Right forelimb (tissue), 1 donor: Measurements from ENCODE around the gene CFAP58.
"Not testable (repeated sequence)": the region's sequence is repeated elsewhere in the genome, so short reads cannot be mapped to it uniquely, and the experiment has no call there.

Experiments used
- DNase-seq: peaks from one replicate; pipeline ENCODE4 v3.0.0-alpha.2; 2018

Gene CFAP58

DNA sequence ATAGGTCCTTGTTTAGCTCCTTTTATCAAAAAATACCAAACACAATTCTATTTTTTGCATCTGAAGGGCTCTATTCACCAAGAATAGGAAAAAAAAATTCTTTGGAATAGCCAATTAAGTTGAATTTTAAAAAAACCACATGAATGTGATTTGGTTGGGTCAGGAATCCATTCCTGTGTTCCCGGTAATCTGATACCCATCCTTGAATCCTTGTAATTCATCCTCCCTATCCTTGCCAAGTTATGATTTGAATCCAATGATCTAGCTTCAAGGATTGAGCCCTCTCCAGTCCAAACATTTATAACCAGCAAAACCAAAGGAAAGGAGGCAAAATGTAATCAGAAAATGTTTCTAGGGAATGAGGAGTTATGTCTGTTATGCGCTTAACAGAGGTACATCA, 86.6 kb downstream of the CFAP58 start:
- DNase-seq: no peak

DNA sequence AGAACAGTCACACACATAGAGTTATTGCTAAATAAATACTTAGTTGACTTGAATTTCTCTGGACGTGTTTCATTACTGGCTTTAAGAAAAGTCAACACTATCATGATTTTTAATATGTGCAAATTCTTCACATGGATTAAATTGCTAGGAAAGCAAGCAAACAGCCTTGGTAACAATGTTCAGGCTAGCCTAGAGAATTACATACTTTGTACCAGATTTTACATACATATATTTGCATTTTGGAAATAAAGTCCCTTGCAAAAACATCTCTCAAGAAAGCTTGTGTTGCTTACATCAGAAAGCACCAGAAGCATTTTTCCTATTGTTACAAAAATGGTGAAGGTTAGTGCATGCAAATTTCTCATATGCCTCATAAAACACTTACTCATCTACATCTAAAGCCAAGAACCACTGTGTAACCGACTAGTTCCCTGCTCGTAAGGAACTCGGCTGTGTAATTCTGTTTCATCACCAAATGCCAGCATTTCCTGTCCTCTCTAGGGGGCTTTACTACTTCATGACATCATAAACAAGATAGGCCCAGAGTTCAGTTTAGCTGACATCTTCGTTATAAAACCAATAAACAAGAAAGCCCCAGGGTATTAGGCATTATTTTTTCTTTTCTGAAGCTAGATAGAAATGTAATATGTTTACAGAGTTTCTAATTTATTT, 87.8 kb downstream of the CFAP58 start:
- no peak for DNase-seq

DNA sequence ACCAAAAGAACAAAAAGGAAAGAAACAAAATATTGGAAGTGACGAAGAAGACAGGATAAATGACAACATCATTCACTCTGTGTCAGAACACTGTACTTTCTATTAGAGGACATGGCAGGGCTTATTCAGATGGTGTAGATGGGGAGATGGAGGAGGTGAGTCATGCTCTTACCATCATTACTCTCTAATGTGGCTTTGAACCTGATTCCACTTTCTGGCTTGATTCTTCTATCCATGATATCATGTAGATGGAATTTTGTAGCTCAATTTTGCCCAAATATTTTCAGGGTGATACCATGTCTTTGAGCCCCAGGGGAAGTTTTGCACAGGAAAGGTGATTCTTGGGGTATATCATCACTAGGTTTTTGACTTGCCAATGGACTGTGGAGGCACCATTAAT, 91.7 kb downstream of the CFAP58 start:
- DNase-seq: no peak

DNA sequence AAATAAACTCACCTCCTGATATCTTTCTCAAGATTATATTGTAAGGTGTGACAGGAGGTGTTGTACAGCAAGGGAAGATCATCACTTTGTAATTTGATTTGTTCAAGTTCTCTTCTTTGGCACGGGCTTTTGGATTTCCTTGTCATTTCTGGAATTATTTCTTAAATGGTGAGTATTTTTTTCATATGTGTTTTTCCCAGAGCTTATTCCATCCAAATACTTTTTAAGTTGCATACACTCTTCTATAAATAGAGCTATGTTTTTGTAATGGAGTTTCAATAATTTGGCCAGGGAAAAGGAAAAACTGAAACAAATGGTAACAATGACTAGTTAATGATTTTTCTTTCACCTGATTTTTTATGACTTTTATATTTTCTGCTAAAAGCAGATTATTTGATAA, 92.5 kb downstream of the CFAP58 start:
- DNase-seq: no peak

DNA sequence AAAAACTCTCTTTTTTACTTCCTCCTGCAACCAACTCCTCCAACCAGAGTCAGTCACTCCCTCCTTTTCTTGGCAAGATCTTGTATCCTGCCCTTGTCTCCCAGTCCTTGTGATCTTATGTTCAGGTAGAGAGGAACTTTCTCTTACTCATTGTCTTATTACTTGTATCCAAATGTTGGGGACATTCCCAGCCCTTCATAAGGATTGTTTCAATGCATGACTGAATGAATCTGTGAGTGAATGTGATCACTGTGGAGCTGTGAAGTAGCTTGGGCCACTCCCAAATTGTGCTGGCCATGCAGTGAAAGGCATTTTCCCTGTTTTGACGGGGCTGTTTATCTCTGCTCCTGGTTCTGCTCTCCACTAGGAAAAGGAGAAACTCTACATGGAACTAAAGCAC, 93.7 kb downstream of the CFAP58 start:
- DNase-seq: no peak

DNA sequence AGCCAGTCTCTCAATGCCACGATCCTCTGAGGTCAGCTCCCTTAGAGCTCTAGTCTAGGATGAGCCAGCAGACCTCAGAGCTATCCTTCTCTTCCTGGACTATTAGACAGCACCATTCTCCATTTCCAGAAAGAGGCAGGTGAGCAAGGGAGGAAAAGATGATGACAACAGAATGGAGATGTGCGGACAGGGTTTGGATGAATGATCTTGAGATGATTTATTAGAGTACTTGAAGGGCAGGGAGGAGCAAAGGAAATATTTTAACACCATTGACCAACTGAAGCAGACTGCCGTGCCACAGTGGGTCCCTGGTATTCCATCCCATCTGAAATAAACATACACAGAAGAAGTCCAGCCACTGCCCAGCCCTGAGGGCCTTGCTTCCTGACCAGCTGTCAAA, 94.3 kb downstream of the CFAP58 start:
- DNase-seq: no peak

DNA sequence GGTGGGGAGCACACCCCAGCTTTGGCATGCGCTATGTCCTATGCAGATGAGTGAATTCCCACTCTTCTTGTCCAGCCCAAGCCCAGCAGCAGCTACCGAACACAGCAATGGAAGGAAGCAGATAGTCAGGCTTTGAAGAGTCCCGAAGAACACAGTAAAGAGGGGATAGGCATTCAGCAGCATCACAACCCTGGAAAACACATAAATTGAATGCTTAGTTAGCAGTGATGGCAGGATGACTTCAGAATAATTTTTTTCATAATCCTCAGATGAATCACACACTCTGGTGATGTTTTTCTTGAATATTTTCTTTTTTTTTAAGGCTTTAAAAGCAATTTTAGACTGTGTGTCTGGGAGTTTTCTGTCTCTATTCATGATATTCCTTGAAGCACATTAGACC, 95.8 kb downstream of the CFAP58 start:
- no peak for DNase-seq

DNA sequence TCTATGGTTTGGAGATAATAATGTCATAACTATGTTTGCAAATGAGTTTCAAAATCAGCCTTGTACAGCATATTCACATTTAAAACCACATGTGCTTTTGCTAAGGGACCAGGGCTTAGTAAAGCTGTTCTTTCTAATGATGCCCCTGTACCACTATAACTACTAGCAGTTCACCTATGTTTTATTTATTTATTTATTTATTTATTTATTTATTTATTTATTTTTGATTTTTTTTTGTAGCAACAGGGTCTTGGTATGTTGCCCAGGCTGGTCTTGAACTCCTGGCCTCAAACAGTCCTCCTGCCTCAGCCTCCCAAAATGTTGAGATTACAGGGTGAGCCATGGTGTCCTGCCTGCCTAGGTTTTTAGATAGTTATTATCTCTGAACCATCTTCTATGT, 96.9 kb downstream of the CFAP58 start:
- no peak for DNase-seq

DNA sequence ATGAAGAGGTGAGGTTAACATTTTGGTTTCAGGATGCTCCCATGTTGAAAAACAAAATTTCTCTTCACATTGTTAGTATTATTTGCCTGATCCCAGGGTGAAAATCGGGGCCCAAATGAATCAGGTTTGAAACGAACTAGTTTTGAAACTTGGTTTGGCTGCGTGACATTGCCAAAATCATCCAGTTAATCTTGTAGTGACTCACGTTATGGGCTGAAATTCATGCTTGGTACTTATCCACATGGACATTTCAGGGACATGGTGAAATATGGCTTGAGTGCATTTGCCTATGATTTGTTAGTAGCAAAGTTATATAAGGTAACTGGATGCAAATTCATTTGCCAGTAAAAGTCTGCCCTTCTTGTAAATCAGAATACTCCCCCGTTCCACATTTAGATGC, 97.3 kb downstream of the CFAP58 start:
- DNase-seq: no peak

DNA sequence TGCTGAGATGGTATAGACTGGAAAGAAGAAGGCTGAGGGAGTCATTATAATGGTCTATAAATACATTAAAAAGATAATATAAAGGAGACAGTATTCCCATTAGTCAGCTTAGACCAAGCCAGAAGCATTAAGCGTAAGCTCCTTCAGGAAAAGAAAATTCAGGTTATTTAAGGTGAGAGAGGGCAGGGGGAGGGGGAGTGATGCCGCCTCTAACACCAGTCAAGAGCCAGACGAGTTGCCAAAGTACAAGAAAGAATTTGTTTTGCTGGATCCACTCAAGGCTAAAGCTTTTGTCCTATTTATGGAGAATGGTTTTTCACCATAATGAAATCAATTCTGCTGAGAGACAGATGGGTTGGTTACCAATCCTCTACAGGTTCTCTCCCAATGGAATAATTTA, 99.3 kb downstream of the CFAP58 start:
- no peak for DNase-seq

DNA sequence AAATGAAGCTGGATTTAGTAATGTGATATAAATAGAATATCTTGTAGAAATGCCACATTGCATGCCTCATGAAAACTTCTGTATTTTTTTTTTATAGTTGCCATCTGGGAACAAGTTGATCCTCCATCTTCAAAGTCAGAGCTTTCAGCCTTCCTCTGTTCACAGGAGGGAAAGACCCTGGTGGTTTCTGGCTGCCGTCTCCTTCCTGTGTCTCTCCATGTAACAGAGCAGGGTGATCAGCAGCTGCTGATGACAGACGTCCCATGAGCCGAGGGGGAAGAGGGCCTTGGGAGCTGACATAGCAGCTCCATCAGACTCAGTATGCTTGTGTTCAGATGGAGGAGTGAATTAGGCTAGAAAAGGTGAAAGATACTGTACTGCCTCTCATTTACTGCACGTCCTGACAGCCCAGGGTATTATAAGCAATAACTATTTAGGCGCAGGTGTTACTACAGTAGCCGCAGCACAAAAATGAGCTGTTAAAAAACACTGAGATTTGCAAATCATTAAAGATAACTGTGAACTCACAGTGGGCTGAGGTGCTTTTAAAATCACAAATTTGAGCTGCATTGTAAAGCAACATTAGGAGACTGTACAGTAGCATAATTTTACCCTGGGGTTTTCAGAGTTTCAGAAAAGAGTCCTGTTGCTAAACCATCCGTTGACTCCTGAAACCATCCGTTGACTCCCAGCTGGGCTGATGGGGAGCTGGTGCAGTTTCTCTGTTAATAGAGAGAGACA, 103.3 kb downstream of the CFAP58 start:
- DNase-seq: no peak

DNA sequence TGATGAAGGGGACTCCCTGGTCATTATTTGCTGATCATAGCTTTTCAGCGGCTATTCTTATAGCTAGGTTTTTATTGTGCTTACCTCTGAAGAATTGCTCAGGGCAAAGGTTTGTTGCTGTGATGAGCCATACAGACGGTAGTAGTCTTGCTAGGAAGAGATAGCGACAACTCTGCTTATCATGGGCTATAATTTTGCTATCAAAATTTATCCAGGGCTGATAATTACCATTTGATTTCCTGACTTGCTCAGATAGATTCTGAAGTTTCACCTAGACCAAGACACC, 103.9 kb downstream of the CFAP58 start:
- DNase-seq: no peak

DNA sequence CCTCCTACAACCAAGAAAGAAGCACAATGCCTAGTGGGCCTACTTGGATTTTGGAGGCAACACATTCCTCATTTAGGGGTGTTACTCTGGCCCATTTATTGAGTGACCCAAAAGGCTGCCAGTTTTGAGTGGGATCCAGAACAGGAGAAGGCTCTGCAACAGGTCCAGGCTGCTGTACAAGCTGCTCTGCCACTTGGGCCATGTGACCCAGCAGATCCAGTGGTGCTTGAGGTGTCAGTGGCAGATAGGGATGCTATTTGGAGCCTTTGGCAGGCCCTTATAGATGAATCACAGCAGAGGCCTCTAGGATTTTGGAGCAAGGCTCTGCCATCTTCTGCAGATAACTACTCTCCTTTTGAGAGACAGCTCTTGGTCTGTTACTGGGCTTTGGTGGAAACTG, 111.9 kb downstream of the CFAP58 start:
- not testable (repeated sequence) for DNase-seq

DNA sequence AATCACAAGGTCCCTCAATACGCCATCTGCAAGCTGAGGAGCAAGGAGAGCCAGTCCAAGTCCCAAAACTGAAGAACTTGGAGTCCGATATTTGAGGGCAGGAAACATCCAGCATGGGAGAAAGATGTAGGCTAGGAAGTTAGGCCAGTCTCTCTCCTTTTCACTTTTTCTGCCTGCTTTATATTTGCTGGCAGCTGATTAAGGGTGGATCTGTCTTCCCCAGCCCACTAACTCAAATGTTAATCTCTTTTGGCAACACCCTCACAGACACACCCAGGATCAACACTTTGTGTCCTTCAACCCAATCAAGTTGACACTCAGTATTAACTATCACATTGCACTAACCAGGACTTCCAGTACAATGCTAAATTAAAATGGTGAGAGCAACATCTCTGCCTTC, 115.2 kb downstream of the CFAP58 start:
- not testable (repeated sequence) for DNase-seq

DNA sequence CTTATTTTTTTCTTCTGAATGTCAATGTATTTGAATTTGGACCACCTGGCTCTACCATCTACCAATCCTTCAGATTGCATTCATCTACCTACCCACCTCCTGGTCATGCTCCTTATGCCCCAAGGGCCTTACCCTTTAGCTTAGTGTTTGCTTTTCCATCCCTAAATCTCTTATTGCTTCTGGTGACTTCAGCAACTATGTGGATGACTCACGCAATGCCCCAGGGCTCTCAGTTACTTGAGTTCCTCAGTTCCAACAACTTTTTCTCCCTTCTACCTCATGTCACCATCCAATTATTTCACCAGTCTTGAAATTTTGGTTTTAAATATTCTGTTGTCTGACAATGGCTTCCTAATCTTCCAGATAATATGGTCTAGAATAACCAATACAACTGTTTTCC, 118.9 kb downstream of the CFAP58 start:
- DNase-seq: no peak

DNA sequence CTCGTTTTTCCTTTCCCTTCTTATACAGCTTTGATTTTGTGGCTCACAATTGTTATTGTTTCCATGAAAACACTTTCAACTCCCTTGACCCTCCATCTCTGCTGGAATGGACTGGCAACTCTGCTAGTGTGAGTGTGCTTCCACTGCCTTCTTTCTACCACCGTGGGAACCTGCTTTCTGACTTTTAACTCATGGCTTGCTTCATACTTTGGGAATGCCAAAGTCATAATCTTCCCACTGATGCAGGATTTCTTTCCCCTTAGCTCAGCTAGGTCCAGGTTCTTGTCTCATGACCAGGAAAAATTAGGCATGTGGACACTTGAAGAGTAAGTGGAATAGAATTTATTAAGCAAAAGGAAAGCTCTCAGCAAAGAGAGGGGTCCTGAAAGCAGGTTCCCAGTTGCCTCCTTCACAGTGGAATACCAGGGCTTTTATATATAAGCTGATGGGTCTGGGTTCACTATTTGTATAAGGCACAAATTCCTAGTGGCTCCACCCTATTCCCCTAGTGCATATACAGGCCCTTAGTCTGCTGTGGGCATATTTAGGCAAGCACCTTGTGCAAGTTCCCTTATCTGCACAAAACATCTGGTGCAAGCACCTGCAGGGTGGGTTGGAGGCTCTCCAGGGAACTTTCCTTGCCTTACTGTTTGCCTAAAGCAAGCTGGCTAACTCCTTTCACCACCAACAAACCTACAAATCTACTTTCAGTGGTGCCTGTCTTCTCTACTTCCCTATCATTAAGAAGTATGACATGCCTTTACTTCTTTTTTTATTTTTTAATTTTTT, 119.5 kb downstream of the CFAP58 start:
- no peak for DNase-seq

DNA sequence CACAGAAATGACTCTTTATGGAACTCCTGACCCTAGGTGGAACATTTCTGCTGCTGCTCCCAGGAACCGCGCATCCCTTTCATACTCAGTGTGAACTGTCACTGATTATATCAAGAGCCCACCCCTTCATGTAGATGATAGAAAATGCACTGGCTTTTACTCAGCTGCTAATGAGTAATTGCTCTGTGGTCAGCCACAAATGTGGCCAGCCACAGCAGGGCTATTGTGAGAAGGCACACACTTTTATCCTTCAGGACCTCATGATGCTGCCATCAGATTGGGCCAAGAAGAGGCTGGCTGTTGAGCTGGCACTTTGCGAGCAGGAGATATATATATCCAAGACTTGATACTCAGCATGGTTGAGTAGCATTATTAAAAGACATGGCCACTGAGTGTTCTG, 124.7 kb downstream of the CFAP58 start:
- DNase-seq: no peak

DNA sequence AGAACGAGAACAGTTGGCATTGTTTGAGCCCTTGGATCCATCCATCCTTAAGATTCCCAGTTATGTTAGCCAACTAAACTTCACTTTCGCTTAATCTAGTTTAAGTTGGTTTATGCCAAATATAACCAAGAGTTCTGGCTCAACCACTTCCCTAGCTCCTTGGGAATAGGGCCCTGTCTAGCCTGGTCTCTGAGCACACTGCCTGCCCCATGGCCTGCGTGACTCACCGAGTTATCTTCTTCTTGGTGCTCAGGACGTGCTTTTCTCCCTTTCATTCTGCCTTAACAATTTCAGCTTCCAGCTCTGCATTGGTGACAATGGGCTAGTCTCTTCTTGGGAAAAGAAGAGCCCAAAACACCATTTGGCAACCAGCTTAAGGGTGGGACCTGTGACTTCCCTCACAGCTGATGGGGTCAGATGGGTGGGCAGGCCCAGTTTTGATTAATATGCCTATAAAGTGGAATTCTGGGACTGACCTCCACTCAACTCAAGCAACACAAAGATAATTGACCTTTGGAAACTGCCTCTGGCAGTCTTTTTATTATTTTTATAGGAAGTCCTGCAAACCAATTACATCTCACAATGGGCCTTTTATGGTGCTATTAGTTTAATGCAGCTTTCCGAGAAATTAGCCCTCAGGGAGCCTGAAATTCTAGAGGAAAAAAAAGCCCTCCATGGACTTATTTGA, 126.4 kb downstream of the CFAP58 start:
- no peak for DNase-seq

DNA sequence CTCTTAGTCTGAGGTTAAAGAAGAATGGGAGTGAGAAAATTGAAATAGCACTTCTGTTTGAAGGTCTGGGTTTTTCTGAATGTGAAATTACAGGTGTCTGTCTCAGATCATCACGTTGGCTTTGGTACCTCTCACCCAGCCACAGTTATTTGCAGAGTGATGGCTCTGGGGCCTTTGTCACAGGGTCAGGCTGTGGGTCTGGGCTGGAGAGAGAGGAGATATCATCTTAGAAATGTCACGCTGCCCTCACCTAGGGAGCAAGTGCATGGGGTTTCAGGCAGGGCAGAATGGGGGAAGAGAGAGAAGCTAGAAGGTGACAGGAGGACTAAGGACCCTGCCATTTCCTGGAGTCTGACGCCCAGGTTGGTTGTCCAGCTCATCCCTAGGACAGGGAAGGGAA, 127.2 kb downstream of the CFAP58 start:
- no peak for DNase-seq

DNA sequence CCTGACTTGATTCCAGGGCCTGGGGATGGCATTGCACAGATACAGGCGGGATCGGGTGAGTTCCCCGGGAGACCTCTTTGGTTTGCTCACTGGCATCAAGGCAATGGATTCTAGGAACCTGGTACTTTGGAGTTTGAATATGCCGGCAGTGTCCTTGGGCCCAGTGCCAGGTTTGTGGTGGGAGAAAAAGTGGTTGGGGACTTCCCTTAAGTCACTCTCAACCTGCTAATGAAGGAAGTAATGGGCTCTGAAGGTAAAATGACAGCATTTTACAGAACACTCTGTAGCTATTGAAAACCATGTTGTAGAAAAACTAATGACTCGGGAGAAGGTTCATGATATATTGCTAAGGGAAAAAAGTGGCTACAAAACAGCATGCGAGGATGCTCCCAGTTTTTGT, 129.9 kb downstream of the CFAP58 start:
- no peak for DNase-seq

DNA sequence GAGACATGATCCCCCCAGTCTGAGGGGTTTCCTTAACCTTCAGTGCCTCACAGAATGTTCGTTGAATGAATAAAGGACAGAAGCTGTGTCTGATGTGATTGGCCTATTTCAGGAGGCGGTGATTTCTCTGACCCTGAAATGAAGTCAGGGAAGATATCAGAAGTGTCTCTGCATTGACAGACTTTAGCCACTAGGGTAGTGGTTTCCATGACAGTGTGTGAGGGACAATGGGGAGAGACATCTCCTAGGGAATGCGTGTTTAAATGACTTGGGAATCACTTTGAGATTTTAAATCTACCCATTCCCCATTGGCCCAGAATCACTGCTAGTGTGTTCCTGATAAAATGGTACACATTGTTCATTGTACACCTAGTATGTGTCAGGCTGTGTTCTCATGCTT, 132.0 kb downstream of the CFAP58 start:
- no peak for DNase-seq

DNA sequence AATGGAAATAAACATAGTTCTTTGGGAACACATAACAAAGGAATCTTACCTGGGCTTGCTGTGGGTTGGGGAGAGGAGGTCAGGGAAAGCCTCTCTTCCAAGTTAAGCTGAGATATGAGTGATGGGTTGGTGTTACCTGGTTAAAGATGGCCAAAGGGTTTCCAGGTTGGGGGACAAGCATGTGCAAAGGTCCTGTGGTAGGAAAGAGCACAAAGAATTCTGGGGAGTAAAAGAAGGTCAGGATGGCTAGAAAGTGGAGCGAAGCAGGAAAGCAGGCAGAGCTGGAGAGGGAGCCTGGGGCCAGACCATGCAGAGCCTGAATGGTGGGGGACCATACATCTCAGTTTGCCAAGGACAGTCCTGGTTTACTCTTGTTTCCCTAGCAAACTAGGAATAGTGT, 133.2 kb downstream of the CFAP58 start:
- no peak for DNase-seq

DNA sequence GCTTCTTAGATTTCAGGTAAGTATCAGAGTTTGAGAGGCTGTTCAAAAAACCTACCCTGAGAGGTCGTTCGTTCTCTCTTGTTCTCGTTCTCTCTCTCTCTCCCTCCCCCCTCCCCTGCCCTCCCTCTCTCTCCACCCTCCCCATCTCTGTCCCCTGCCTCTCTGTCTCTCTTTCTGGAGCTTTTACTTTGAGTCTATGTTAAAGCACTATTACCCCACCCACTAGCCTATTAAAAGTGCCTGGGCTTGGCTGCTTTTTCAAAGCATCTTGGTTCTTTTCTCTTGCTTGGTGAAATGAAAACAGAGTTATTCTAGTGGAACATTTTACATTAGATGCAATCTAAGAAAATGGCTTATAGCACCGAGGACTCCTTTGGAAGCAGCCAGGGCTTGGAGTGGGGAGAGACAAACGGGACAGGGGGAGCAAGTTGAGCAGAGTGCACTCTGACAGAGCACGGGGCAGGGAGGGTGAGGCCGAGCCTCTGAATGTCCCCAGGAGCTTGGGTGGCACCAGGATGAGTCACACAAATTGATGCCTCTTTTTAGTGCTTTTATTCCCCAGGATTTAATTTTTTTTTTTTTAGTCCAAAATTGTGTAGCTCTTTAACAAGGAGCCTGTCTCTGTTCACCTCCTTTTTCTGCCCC, 134.3 kb downstream of the CFAP58 start:
- DNase-seq: no peak
